Measurements from ENCODE around the gene TMPRSS6.
A peak's percentile ranks its signal among the peaks of the same experiment; 100 is the strongest.

- peak; percentile 96 for TF ChIP-seq CTCF (IDR thresholded peaks at IDR 0.05)
- no peak for TF ChIP-seq EZH2 (IDR thresholded peaks at IDR 0.05; ENCODE audit: borderline replicate concordance, insufficient read depth, low read depth, low read length, poor library complexity, severe bottlenecking)
Measured at GRCh38 chr22:37077802-37078448, 31.6 kb downstream of the TMPRSS6 start.
